T-helper 22 cell (primary cell): Measurements from ENCODE around the gene MCOLN1.
"Not testable (repeated sequence)": the region's sequence is repeated elsewhere in the genome, so short reads cannot be mapped to it uniquely, and the experiment has no call there.

ENCODE experiments used
- DNase-seq: peaks from one replicate; pipeline ENCODE4 v3.0.0-alpha.2; 2020; ENCODE audit warnings: low read depth

Gene MCOLN1

GRCh38 chr19:7575434-7576040, 53.1 kb downstream of the MCOLN1 start:
- DNase-seq: no peak

DNA sequence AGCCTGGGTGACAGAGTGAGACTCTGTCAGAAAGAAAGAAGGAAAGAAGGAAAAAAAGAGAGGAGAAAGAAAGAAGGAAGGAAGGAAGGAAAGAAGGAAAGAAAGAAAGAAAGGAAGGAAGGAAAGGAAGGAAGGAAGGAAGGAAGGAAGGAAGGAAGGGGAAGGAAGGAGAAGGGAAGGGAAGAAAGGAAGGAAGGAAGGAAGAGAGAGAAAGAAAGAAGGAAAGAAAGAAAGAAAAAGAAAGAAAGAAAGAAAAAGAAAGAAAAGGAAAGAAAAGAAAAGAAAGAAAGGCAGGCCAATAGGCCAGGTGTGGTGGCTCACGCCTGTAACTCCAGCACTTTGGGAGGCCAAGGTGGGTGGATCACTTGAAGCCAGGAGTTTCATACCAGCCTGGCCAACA, 55.0 kb downstream of the MCOLN1 start:
- not testable (repeated sequence) for DNase-seq

DNA sequence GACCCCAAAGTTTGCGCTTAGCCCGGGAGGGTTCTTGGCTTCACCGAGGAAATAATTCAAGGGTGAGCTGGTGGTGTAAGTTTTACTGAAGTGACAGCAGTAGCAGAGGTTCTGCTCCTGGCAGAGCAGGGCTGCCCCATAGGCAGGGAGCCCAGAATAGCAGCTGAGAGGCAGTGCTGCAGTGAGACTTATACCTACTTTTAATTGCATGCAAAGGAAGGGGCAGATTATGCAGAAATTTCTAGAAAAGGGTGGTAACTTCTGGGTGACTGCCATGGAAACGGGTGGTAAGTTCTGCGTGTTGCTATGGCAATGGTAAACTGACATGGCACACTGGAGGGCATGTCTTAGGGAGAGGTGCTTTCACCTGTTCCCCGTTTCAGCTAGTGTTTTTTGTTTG, 55.7 kb downstream of the MCOLN1 start:
- no peak for DNase-seq

DNA sequence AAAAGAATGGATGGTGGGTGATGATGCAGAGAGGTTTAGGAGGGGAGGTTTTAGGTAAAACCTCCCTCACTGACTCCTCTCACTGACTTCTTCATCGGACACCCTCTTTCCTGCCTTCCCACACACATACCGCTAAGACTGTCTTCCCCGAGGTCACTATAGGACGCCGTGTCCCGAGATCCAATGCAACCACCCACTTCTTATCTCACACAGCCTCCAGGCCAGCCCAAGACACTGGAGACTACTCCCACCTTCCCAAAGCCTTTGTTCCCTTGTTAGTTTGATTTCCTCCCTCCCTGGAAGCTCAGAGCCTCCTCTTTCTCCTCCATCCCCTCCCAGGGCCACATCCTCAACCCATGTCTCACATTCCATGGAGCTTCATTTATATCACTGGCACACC, 56.8 kb downstream of the MCOLN1 start:
- no peak for DNase-seq

DNA sequence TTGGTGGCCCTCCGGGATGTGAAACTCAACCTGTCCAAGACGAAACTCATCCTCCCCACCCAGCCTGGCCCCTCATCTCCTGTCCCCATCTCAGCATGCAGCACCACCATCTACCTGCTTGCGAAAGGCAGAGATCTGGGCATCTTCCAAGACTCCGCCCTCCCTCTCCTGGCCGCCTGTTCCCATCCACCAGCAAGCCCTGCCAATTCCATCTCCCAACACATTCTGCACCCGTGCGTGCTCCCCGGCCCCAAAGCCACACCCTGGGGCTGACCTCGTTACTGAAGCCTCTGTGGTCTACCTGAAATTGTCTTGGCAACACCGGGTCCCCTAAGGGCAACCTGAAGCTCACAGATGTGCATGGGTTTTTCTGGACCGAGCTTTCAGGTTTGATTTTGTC, 60.0 kb downstream of the MCOLN1 start:
- no peak for DNase-seq
